ENCODE results near the gene NXPE4. TPM values are rescaled to one million over a fixed set of nuclear protein-coding genes. Genes with fewer than 3 reads are reported as not detected.

NXPE4 gene
- total and polyA plus RNA-seq, 2 of the 8 experiments (the other 6 are each of a cell fraction or from before 2014, with no cell fraction given): not detected

GRCh38 chr11:114586797-114587196 is 8.8 kb downstream of the NXPE4 start:
- no peak overlapping the region for H2BK15ac ChIP-seq (ENCODE audit: low read length)
- no peak overlapping the region for H3K56ac ChIP-seq (replicated peaks; ENCODE audit: insufficient read length, low read depth, low read length)
- H3K23me2 ChIP-seq (ENCODE audit: low read depth, low read length): no peaks in the 10 kb centered on the region
- H3K79me2 ChIP-seq (ENCODE audit: control insufficient read depth in 1 of 2, insufficient read depth in 2 of 2, low read length in 2 of 2): no peaks in the 10 kb centered on the region
- FAIRE-seq (peak; percentile 52), DNase-seq (ENCODE audit: low read depth in 1 of 2, low spot score in 2 of 2) (no peak)
- H2BK12ac ChIP-seq (ENCODE audit: low read depth, low read length): no peak overlapping the region
- ChIA-PET POLR2A (ENCODE audit: partially characterized antibody) (no interaction called here), CTCF (ENCODE audit: partially characterized antibody) (interaction anchor here (1.1 to 2.7 kb wide), 6 partner anchors 12 to 306 kb away, joined by 3 to 10 read pairs (median 6); no protein-coding TSS in a partner anchor)
- H3K4me1 ChIP-seq (replicated peaks in 1 of 4; ENCODE audit: control insufficient read depth in 3 of 4, insufficient read depth in 4 of 4, low read length in 3 of 4): no peaks in the 10 kb centered on the region
- no peak overlapping the region for H3K9ac ChIP-seq (replicated peaks in 1 of 4; ENCODE audit: extremely low read depth in 1 of 4, low read depth in 3 of 4, low read length in 3 of 4)
- no peaks in the 10 kb centered on the region for H4K20me1 ChIP-seq (replicated peaks in 1 of 2; ENCODE audit: control insufficient read depth in 1 of 2, insufficient read depth in 2 of 2, low read length in 2 of 2)
- H2AK5ac ChIP-seq (ENCODE audit: low read depth, low read length): no peak overlapping the region
- no peaks in the 10 kb centered on the region for H3K27me3 ChIP-seq (replicated peaks in 1 of 4; ENCODE audit: control insufficient read depth in 3 of 4, extremely low read depth in 1 of 4, insufficient read depth in 3 of 4, low read length in 3 of 4)
- peaks cover 33 to 37% of the 10 kb centered on the region in 2 experiments for H3K9me3 ChIP-seq (ENCODE audit: insufficient read depth in 2 of 2, low read depth in 1 of 2, low read length in 1 of 2)
- H4K91ac ChIP-seq (replicated peaks; ENCODE audit: insufficient read length, low read length): no peak overlapping the region
- H4K8ac ChIP-seq (ENCODE audit: extremely low read depth, insufficient read depth, low read length): no peak overlapping the region
- no peak overlapping the region for H3K4me3 ChIP-seq (ENCODE audit: extremely low read depth in 1 of 4, insufficient read depth in 2 of 4, low read depth in 3 of 4, low read length in 4 of 4)
- H3K36me3 ChIP-seq (ENCODE audit: control insufficient read depth in 2 of 4, insufficient read depth in 4 of 4, low read length in 3 of 4): peaks cover 0 to 3% (median 0%) of the 10 kb centered on the region in 4 experiments; a peak in 3 of 8 replicates
- no peak overlapping the region for H4K5ac ChIP-seq (ENCODE audit: insufficient read length, low read depth, low read length)
- H2BK5ac ChIP-seq (ENCODE audit: low read depth, low read length): no peak overlapping the region
- no peak overlapping the region for H3K23ac ChIP-seq (ENCODE audit: insufficient read length)
- WGBS, 2 experiments (ENCODE audit: extremely low coverage in 1 of 2, insufficient coverage in 1 of 2, insufficient read length in 1 of 2, insufficient replicate concordance in 2 of 2, low coverage in 1 of 2, low lambda C conversion rate in 2 of 2, missing lambda C conversion rate in 1 of 2): 85% methylated on average over 5 of the region's 5 CpGs; no CpG with 5 or more reads in 1 of the 2 experiments
- H2BK120ac ChIP-seq (replicated peaks; ENCODE audit: low read depth, low read length): no peak overlapping the region
- H3K14ac ChIP-seq (ENCODE audit: insufficient read length): no peak overlapping the region
- H3K27ac ChIP-seq (ENCODE audit: low read depth, low read length): no peak overlapping the region
- no peak overlapping the region for H3K18ac ChIP-seq (ENCODE audit: extremely low read depth, low read length)
- no peak overlapping the region for H3K4ac ChIP-seq (replicated peaks; ENCODE audit: insufficient read length, low read depth, low read length)
- TF ChIP-seq RNF2 (IDR thresholded peaks at IDR 0.05; ENCODE audit: borderline replicate concordance, low read depth, low read length, missing control alignments, poor library complexity, severe bottlenecking): no peak
- no peak for TF ChIP-seq TAF7 (optimal IDR thresholded peaks at IDR 0.05; ENCODE audit: borderline replicate concordance, low read depth, low read length)
- TF ChIP-seq CBX5 (IDR thresholded peaks at IDR 0.05; ENCODE audit: low read depth, low read length): no peak
- no peak for TF ChIP-seq SIN3A (conservative IDR thresholded peaks at IDR 0.05 in 1 of 2, IDR thresholded peaks at IDR 0.05 in 1 of 2; ENCODE audit: low read depth in 1 of 2, low read length in 2 of 2)
- TF ChIP-seq RAD21 (IDR thresholded peaks at IDR 0.05 in 1 of 2, conservative IDR thresholded peaks at IDR 0.05 in 1 of 2; ENCODE audit: low read depth in 2 of 2, low read length in 2 of 2): peak; percentile 83 to 84
- peak in 2 of 3 experiments; percentile 58 to 65; a peak in 3 of 4 replicates for TF ChIP-seq CTCF (IDR thresholded peaks at IDR 0.05; ENCODE audit: control extremely low read depth in 1 of 3, insufficient read depth in 1 of 3, low read depth in 1 of 3, low read length in 3 of 3)
- H3K4me2 ChIP-seq (ENCODE audit: insufficient read depth in 1 of 2, low read depth in 2 of 2, low read length in 2 of 2): no peak overlapping the region
- no peaks in the 10 kb centered on the region for H3K79me1 ChIP-seq (ENCODE audit: low read depth, low read length)
- H2BK20ac ChIP-seq (ENCODE audit: low read length): no peak overlapping the region
- no peak overlapping the region for H2AFZ ChIP-seq (ENCODE audit: low read length)

All from H1 (cell line).